ENCODE measurements around the gene CTRB2.

Gene CTRB2

GRCh38 chr16:75169899-75170405, 37.0 kb downstream of the CTRB2 start:
- no peak for DNase-seq (ENCODE audit: low spot score)

- no peak for DNase-seq (ENCODE audit: low spot score)
Observed at GRCh38 chr16:75160386-75160785, 46.6 kb downstream of the CTRB2 start.
